GM12878 (cell line): ENCODE results near the gene EXOSC10. TPM values are rescaled to one million over a fixed set of nuclear protein-coding genes. Genes with fewer than 3 reads are reported as not detected.
A peak's percentile ranks its signal among the peaks of the same experiment; 100 is the strongest.

Experiments used
- CBX5 ChIP-seq: sonication (generic); IDR thresholded peaks from 2 replicates; pipeline ENCODE4 v1.6.1; 2016; ENCODE audit warnings: low read depth, moderate library complexity, mild to moderate bottlenecking, inconsistent platforms
- HDAC2 ChIP-seq: fragments of 200-600 bp; sonication (generic); IDR thresholded peaks from 2 replicates; pipeline ENCODE4 v1.6.1; 2017
- HDGF ChIP-seq: fragments of 450-650 bp; IDR thresholded peaks from 2 replicates; pipeline ENCODE4 v1.6.1; 2016; ENCODE audit warnings: antibody characterized with exemption
- JUNB ChIP-seq: IDR thresholded peaks from 2 replicates; pipeline ENCODE4 v1.6.1; 2016; ENCODE audit warnings: antibody characterized with exemption, mild to moderate bottlenecking
- JUND ChIP-seq: IDR thresholded peaks from 2 replicates; pipeline ENCODE4 v1.6.1; 2012; ENCODE audit warnings: low read depth, mild to moderate bottlenecking, low read length, improper control_type of control experiment, moderate library complexity
- LARP7 ChIP-seq: fragments of 450-650 bp; IDR thresholded peaks from 2 replicates; pipeline ENCODE4 v1.6.1; 2017; ENCODE audit warnings: mild to moderate bottlenecking
- MYC ChIP-seq: IDR thresholded peaks from 2 replicates; pipeline ENCODE4 v1.6.1; 2011; ENCODE audit warnings: mild to moderate bottlenecking, low read length, moderate library complexity, inconsistent platforms; ENCODE audit not compliant: insufficient read depth, insufficient replicate concordance, insufficient read length, severe bottlenecking
- NRF1 ChIP-seq: conservative IDR thresholded peaks from 2 replicates; pipeline ENCODE4 v1.6.1; 2011; ENCODE audit warnings: mild to moderate bottlenecking, low read depth, low read length, improper control_type of control experiment
- SIN3A ChIP-seq: IDR thresholded peaks from 2 replicates; pipeline ENCODE4 v1.6.1; 2012; ENCODE audit warnings: low read depth, low read length, improper control_type of control experiment
- TAF1 ChIP-seq: IDR thresholded peaks from 2 replicates; pipeline ENCODE4 v1.6.1; 2011; ENCODE audit warnings: mild to moderate bottlenecking, low read depth, low read length, borderline replicate concordance
- TCF3 ChIP-seq: IDR thresholded peaks from 2 replicates; pipeline ENCODE4 v1.6.1; 2012; ENCODE audit warnings: low read depth, mild to moderate bottlenecking, low read length, borderline replicate concordance; ENCODE audit not compliant: insufficient read depth
- YY1 ChIP-seq: IDR thresholded peaks from 2 replicates; pipeline ENCODE4 v1.6.1; 2011; ENCODE audit warnings: low read depth, mild to moderate bottlenecking, low read length
- ZBED1 ChIP-seq: IDR thresholded peaks from 2 replicates; pipeline ENCODE4 v1.6.1; 2016; ENCODE audit warnings: borderline replicate concordance
- ZNF384 ChIP-seq: IDR thresholded peaks from 2 replicates; pipeline ENCODE4 v1.6.1; 2012; ENCODE audit warnings: low read depth, mild to moderate bottlenecking, low read length, improper control_type of control experiment, borderline replicate concordance
- polyA plus RNA-seq, 11 experiments: library from polyadenylated mRNA; depleted of rRNA in 4 of 11; unstranded in 6 of 11; stranded (reverse) in 5 of 11; fragments of >200 nt; fragmentation: Nextera tagmentation in 4 of 11; fragmentation: Illumina TruSeq in 1 of 11; extraction: Ambion mirVana in 4 of 11; extraction: Trizol in 1 of 11; gene quantifications; 1 replicate in 1 of 11; 2 replicates in 10 of 11; pipeline versions ENCODE4 v1.2.1 to v1.2.3, GENCODE V29; 2011 to 2016; ENCODE audit warnings: inconsistent platforms in 2 of 11, missing spikeins in 2 of 11, low read depth in 1 of 11
- total RNA-seq, 4 experiments: library from RNA; depleted of rRNA in 3 of 4; stranded (reverse); fragments of >200 nt in 3 of 4; fragmentation: Illumina TruSeq in 1 of 4; extraction: Trizol in 1 of 4; gene quantifications; 2 replicates each; pipeline versions ENCODE4 v1.2.1 to v1.2.3, GENCODE V29; 2013 to 2021
- TF ChIP-seq, protein P1 (sequence below): IDR thresholded peaks from 2 replicates; pipeline ENCODE4 v1.6.1; 2011; ENCODE audit warnings: mild to moderate bottlenecking, low read depth, low read length, moderate library complexity; ENCODE audit not compliant: insufficient replicate concordance
- TF ChIP-seq, protein P2 (sequence below): fragments of 150-350 bp; IDR thresholded peaks from 2 replicates; pipeline ENCODE4 v1.6.1; 2016; ENCODE audit warnings: low read depth, low read length
- TF ChIP-seq, protein P3 (sequence below): fragments of 450-650 bp; IDR thresholded peaks from 2 replicates; pipeline ENCODE4 v1.6.1; 2017; ENCODE audit warnings: mild to moderate bottlenecking, moderate library complexity
- TF ChIP-seq, protein P4 (sequence below): fragments of 450-650 bp; IDR thresholded peaks from 2 replicates; pipeline ENCODE4 v1.6.1; 2016; ENCODE audit warnings: mild to moderate bottlenecking

EXOSC10 gene
- total and polyA plus RNA-seq, 10 of the 15 experiments (the other 5 are each of a cell fraction or from before 2014, with no cell fraction given), result 16.2 to 86.5 (median 66.4) TPM

DNA sequence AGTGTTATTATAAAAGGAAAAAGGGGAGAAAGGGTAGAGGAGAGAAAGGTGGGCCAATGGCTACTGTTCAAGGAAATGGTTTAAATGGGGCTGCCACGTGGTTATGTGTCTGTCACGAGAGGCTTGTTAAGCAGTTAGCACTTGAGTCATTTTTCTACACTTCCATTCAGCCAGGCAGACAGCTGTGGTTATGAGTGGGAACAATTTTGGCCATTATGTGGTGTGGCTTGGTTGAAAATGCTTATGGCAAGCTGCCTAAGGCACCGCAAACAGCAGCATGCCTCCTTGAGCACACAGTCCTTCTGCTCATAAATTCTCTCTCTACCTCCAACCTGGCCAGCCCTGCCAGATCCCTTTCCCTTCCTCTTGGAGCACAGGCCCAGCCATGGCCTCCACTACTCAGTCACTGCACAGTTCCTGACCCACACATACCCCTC, 36.7 kb downstream of the EXOSC10 start (continued):
- TF ChIP-seq, protein P1, sequence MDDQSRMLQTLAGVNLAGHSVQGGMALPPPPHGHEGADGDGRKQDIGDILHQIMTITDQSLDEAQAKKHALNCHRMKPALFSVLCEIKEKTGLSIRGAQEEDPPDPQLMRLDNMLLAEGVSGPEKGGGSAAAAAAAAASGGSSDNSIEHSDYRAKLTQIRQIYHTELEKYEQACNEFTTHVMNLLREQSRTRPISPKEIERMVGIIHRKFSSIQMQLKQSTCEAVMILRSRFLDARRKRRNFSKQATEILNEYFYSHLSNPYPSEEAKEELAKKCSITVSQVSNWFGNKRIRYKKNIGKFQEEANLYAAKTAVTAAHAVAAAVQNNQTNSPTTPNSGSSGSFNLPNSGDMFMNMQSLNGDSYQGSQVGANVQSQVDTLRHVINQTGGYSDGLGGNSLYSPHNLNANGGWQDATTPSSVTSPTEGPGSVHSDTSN, result peak; percentile 37
- TF ChIP-seq CBX5 (peak; percentile 71; the same call in 1 of the 2 replicates), SIN3A (0 out of 2 replicates have a peak, but pooled peaks have one; percentile 57), LARP7 (0 out of 2 replicates have a peak, but pooled peaks have one; percentile 13), HDGF (no peak), TCF3 (peak; percentile 72), TAF1 (no peak), YY1 (0 out of 2 replicates have a peak, but pooled peaks have one; percentile 26), MYC (no peak), ZNF384 (no peak), HDAC2 (no peak), NRF1 (no peak), ZBED1 (peak; percentile 68; the same call in 1 of the 2 replicates), JUND (peak; percentile 62; the same call in 1 of the 2 replicates), JUNB (peak; percentile 46; the same call in 1 of the 2 replicates)
- TF ChIP-seq, protein P2, sequence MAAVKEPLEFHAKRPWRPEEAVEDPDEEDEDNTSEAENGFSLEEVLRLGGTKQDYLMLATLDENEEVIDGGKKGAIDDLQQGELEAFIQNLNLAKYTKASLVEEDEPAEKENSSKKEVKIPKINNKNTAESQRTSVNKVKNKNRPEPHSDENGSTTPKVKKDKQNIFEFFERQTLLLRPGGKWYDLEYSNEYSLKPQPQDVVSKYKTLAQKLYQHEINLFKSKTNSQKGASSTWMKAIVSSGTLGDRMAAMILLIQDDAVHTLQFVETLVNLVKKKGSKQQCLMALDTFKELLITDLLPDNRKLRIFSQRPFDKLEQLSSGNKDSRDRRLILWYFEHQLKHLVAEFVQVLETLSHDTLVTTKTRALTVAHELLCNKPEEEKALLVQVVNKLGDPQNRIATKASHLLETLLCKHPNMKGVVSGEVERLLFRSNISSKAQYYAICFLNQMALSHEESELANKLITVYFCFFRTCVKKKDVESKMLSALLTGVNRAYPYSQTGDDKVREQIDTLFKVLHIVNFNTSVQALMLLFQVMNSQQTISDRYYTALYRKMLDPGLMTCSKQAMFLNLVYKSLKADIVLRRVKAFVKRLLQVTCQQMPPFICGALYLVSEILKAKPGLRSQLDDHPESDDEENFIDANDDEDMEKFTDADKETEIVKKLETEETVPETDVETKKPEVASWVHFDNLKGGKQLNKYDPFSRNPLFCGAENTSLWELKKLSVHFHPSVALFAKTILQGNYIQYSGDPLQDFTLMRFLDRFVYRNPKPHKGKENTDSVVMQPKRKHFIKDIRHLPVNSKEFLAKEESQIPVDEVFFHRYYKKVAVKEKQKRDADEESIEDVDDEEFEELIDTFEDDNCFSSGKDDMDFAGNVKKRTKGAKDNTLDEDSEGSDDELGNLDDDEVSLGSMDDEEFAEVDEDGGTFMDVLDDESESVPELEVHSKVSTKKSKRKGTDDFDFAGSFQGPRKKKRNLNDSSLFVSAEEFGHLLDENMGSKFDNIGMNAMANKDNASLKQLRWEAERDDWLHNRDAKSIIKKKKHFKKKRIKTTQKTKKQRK, result no peak
- TF ChIP-seq, protein P3, sequence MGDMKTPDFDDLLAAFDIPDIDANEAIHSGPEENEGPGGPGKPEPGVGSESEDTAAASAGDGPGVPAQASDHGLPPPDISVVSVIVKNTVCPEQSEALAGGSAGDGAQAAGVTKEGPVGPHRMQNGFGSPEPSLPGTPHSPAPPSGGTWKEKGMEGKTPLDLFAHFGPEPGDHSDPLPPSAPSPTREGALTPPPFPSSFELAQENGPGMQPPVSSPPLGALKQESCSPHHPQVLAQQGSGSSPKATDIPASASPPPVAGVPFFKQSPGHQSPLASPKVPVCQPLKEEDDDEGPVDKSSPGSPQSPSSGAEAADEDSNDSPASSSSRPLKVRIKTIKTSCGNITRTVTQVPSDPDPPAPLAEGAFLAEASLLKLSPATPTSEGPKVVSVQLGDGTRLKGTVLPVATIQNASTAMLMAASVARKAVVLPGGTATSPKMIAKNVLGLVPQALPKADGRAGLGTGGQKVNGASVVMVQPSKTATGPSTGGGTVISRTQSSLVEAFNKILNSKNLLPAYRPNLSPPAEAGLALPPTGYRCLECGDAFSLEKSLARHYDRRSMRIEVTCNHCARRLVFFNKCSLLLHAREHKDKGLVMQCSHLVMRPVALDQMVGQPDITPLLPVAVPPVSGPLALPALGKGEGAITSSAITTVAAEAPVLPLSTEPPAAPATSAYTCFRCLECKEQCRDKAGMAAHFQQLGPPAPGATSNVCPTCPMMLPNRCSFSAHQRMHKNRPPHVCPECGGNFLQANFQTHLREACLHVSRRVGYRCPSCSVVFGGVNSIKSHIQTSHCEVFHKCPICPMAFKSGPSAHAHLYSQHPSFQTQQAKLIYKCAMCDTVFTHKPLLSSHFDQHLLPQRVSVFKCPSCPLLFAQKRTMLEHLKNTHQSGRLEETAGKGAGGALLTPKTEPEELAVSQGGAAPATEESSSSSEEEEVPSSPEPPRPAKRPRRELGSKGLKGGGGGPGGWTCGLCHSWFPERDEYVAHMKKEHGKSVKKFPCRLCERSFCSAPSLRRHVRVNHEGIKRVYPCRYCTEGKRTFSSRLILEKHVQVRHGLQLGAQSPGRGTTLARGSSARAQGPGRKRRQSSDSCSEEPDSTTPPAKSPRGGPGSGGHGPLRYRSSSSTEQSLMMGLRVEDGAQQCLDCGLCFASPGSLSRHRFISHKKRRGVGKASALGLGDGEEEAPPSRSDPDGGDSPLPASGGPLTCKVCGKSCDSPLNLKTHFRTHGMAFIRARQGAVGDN, result peak; percentile 94
- TF ChIP-seq, protein P4, sequence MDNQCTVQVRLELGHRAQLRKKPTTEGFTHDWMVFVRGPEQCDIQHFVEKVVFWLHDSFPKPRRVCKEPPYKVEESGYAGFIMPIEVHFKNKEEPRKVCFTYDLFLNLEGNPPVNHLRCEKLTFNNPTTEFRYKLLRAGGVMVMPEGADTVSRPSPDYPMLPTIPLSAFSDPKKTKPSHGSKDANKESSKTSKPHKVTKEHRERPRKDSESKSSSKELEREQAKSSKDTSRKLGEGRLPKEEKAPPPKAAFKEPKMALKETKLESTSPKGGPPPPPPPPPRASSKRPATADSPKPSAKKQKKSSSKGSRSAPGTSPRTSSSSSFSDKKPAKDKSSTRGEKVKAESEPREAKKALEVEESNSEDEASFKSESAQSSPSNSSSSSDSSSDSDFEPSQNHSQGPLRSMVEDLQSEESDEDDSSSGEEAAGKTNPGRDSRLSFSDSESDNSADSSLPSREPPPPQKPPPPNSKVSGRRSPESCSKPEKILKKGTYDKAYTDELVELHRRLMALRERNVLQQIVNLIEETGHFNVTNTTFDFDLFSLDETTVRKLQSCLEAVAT, result peak; percentile 98
